ENCODE data around the gene TMCC2.
A peak's percentile ranks its signal among the peaks of the same experiment; 100 is the strongest.
"Not testable (repeated sequence)": the region's sequence is repeated elsewhere in the genome, so short reads cannot be mapped to it uniquely, and the experiment has no call there.

Gene TMCC2

DNA sequence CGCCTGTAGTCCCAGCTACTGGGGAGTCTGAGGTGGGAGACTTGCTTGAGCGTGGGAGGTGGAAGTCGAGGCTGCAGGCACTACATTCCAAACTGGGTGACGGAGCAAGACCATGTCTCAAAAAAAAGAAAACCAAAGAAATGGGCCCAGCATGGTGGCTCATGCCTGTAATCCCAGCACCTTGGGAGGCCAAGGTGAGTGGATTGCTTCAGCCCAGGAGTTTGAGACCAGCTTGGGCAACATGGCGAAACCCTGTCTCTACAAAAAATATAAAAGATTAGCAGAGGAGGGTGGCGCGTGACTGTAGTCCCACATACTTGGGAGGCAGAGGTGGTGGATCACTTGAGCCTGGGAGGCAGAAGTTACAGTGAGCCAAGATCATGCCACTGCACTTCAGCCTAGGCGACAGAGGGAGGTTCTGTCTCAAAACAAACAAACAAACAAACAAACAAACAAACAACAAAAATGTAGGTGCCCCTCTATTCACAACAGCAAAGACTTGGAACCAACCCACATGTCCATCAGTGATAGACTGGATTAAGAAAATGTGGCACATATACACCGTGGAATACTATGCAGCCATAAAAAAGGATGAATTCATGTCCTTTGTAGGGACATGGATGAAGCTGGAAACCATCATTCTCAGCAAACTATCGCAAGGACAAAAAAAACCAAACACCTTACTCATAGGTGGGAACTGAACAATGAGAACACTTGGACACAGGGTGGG, 53.1 kb downstream of the TMCC2 start:
- DNase-seq (ENCODE audit: low read depth): not testable (repeated sequence)

DNA sequence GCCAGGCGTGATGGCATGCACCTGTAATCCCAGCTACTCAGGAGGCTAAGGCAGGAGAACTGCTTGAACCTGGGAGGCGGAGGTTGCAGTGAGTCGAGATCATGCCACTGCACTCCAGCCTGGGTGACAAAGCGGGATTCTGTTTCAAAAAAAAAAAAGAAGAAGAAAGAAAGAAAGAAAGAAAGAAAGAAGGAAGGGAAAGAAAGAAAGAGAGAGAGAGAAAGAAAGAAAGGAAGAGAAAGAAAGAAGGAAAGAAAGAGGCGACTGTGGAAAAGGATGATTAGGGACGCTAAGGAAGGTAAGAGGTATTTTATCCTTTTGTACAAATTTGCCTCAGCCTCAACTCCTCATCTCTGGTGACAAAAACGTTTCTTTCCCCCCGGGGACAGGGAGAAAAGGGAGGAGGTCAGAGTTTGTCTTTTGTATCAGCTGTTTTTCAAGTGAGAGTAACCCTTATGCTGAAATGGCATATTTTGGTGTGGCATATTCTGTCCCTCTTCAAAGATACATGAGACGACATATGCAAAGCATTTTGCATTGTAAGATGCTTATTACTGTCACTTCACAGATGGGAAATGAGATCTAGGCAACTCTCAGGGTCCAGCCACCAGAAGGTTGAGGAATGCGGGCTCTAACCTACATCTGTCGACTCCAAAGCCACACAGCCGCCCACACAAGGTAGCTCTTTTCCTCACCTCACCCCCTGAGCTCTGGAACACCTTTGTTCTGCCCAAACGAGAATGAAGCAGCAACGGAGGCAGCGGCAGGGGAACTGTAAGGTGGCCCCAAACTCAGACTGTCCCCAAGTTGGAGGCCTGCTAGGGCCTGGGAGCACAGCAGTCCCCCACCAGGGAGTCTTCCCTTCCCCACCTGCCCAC, 55.8 kb downstream of the TMCC2 start:
- no peak for DNase-seq (ENCODE audit: low read depth)

DNA sequence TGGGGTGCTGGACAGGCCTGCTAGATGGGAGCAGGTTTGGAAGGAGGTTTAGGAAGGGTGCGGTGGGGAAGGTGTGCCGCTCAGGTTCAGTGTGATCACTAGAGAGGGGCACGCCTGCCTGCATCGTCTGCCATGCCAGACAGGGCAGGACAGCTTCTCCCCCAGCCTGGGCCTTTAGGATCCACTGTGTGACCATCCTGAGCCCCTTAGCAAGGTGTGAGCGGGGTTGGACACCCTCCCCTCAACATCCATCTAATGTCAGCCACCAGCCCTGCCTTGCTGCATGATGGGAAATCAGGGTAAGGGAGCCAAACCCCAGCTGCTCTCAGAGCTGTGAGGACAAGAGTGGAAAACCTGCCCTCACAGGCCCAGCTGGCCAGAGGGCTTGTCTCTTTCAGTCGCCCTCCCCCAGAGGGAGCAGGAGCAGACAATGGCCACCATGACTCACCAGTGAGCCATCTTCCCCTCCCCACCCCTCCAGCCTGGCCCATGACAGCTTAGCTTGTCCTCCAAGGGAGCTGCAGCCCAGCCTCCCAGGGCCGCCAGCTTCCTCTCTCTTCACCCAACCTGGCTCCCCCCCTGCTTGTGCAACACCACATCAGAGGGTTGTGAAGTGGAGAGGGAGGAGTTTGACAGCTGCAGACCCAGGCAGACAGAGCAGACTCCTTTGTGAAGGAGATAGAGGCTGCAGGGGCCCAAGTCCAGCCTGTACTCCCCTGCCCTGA, 56.8 kb downstream of the TMCC2 start:
- DNase-seq (ENCODE audit: low read depth): peak; percentile 86

DNA sequence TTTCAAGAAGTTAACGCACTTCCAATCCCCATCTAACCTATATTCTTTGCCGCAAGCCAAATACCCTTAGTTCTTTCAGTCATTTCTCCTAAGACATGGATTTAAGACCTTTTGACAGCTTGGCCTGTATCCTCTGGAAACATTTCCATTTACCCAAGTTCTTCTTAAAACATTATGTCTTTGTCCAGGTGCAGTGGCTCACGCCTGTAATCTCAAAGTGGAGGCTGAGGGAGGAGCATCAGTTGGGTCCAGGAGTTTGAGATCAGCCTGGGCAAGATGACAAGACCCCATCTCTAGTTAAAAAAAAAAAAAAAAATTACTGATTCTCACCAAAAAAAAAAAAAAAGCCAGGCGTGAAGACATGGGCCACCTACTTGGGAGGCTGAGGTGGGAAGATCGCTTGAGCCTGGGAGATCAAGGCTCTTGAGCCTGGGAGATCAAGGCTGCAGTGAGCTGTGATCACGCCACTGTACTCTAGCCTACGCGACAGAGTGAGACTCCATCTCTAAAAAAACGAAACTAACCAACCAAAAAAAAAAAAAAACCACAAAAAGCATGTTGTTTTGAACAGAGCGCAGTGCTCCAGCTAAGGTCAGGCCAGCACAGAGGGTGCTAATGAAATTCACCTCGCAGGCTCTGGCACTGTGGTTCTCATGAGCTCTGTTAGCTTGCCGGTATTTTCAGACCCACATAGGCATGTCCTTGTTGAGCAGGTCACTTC, 57.8 kb downstream of the TMCC2 start:
- no peak for DNase-seq (ENCODE audit: low read depth)

DNA sequence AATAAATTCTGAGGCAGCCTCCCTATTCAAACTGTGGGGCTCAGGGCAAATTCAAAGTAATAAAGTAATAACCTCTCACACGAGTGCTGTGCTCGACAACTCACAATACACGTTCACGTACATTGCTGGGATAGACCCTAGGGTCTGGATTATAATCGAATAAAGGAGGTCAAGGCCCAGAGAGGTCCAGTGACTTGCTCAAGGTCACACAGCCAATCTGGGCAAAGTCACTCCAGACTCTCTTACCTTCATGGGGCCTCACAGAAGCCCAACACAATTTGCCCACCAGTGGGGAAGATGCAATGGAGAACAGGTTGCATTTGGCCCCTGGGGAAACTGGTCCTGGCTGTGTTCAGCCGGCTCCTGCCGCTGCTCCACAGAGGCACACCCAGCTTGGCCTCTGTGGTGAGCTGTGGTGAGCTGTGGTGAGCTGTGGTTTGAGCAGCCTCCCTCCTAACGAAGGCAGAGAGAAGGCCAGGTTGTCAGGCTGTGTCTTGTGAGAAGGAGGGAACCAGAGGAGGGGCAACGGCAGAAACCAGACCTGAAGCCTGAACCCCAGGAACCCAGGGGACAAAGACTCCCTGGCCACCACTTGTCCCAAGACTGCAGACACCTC, 58.7 kb downstream of the TMCC2 start:
- DNase-seq (ENCODE audit: low read depth): no peak

DNA sequence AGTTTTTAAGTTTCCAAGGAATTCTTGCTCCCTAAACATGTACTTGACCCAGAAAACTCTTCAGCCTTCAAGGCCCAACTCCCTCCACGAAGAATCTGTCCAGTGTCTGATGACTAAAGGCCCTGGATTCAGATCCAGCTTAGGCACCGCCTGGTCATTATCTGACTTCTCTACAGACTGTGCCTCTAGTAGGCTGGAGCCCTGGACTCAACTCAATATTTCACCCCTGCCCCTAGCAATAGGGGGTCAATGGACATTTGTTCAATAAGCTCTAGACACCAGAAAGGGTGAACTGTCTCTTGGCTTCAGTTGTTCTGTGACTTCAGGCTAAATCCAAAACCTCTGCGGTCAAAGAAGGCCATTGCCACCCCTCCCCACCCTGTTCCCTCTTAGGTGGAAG, 59.3 kb downstream of the TMCC2 start:
- DNase-seq (ENCODE audit: low read depth): no peak

DNA sequence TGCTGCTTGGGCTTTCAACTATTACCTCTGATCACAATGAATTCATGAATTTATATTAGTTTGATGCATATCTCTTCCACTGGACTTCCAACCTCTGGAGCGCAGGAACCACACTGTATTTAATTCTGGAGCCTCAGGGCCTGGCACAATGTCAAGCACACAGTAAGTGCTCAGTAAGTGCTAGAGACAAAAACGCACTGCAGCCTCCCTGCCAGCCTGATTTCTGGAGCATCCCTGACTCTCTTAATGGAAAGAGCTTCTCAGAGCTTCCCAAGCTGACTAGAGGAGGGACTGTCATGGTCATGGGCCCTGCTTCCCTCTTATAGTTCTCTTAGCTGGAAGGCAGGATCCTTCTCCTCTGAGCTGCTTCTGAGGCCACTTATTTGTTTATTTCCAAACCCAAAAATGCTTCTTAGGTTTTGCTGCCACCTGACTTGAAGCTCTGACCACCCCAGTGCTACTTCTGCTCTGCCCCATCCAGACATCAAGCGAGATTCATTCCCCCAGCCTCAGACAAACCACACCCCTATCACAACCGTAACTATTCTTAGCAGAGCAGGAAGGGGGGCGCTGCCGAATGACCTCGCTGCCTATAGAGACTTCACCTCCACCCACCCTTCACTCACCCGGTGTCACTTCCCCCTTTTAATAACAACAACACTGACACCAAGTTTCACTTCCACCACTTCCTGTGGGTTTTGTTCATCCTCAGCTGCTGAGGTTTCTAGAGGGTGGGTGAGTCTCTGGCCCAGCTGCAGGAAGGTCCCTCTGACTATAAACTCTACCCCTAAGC, 60.2 kb downstream of the TMCC2 start:
- no peak for DNase-seq (ENCODE audit: low read depth)

DNA sequence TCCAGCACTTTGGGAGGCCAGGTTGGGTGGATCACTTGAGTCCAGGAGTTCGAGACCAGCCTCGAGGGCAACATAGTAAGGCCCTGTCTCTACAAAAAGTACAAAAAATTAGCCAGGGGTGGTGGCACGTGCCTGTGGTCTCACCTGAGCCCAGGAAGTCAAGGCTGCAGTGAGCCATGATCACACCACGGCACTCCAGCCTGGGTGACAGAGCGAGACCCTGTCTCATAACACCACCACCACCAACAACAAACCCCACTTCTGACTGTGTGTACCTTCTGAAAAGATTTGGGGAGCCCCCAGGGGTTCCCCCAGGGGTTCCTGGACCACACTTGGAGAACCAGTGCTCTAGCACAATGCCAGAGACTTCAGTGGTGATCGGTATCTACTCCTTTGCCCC, 63.9 kb downstream of the TMCC2 start:
- no peak for DNase-seq (ENCODE audit: low read depth)

DNA sequence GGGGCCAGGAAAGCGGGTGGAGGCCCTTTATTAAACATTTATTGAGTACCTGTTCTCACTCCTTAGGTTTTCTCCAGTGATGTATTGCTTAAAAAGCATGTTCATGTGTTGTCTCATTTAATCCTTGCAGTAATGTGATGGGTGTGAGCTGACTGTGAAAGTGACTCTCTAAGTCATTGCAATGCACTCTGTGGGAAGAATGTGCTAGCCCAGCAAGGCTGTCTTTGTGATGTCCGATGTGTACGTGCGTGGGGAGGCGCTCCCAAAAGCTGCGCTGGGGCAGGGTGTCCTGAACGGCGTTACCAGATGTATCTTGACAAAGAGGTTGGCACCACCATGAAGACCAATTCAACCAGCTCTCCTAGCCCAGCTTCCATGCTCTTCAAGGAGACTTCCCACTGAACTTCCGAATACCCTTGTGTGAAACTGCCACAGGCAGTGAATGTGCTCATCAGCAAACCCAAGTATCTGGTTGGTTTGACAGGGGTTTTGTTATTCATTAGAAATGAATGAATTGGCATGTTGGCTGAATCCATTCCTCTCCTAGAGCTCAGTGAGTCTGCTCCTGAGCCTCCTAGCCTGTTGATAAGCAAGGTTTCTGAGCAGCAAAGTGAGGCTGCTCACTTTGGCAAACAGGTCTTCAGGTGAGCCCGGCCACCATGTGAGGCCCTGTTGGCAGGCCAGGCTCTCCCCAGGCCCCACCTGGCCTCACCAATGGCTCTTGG, 65.8 kb downstream of the TMCC2 start:
- DNase-seq (ENCODE audit: low read depth): no peak

DNA sequence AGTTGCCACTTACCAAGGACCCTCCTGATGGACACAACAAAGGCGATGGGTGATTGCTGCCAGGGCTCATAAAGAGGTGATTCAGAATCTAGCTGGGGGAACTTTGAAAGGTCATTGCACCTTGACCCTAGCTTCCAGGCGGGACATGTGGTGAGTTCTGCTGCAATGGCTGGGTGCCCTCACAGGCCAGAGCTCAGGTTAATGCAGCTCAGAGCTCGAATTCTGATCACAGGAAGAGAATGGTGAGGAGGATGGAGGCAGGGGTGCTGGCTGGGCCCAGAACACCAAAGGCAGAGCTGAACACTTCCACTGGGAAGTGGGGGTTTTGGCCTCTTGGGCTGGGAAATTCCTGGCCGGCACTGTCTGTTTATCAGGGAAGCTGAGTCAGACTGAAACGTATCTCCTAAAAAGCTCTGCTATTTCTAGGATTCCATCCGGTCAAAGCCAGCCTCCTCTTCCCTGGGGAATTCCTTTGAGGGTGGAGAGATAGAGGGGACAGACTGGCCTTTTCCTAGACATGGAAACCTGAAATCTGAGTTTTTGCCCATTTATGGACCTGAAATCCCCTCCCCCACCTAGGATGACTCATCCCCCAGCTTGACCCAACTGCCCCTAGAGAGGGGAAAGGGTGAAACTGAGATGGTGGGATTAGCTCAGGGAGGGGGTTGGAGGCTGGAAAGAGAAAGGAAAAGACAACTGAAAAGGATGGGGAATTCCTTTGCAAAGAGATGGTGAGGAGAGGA, 66.6 kb downstream of the TMCC2 start:
- DNase-seq (ENCODE audit: low read depth): peak; percentile 93

DNA sequence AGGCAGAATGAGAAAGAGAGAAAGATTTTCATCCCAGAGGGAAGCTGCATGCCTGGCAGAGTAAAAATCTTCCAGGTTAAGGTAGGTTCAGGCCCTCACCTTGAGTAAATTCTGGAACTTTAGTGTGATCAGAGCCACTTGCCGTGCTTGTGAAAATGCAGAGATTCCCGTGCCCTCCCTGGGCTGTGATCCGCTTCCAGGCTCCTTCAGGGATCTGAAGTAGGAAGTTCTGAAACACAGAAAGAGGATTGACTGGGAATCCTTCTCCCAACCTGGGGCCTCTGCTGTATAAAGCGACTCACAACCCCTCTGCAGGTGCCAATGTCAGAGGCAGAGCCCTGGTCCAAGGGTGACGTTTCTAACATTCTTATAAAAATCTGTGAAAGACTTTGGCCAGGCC, 67.2 kb downstream of the TMCC2 start:
- no peak for DNase-seq (ENCODE audit: low read depth)

DNA sequence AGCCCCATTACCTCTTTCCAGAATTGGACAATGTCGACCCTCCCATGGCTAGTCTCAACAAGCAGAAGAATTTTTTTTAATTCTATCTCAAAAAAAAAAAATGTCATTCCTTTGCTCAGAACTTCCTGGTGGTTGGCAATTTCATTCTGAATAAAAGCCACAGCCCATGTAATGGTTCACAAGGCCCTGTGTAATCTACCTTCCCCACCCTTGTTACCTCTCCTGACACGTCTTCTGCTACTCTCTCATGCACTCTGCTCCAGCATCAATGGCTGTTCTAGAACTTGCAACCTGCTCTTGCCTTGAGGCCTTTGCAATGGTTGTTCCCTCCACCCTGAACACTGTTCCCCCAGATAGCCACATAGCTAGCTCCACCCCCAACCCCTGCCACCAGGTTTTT, 68.4 kb downstream of the TMCC2 start:
- no peak for DNase-seq (ENCODE audit: low read depth)

DNA sequence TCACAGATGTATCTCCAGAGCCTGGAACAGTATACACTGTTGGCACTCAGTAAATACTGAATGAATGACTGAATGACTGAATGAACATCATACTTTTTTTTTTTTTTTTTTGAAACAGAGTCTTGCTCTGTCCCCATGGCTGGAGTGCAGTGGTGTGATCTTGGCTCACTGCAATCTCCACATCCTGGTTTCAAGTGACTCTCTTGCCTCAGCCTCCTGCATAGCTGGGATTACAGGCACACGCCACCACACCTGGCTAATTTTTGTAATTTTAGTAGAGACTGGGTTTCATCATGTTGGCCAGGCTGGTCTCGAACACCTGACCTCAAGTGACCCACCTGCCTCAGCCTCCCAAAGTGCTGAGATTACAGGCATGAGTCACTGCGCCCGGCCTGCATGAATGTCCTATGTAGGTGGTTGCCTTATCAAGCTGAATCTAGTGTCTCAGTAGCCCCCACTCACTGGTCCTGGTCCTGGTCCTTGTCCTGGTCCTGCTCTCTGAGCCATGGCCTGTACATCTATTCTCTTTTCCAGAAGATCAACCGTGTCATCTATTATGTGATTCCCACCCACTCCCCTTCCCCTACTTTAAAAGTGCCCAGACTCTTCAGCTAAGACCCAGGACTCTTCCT, 69.9 kb downstream of the TMCC2 start:
- DNase-seq (ENCODE audit: low read depth): not testable (repeated sequence)

DNA sequence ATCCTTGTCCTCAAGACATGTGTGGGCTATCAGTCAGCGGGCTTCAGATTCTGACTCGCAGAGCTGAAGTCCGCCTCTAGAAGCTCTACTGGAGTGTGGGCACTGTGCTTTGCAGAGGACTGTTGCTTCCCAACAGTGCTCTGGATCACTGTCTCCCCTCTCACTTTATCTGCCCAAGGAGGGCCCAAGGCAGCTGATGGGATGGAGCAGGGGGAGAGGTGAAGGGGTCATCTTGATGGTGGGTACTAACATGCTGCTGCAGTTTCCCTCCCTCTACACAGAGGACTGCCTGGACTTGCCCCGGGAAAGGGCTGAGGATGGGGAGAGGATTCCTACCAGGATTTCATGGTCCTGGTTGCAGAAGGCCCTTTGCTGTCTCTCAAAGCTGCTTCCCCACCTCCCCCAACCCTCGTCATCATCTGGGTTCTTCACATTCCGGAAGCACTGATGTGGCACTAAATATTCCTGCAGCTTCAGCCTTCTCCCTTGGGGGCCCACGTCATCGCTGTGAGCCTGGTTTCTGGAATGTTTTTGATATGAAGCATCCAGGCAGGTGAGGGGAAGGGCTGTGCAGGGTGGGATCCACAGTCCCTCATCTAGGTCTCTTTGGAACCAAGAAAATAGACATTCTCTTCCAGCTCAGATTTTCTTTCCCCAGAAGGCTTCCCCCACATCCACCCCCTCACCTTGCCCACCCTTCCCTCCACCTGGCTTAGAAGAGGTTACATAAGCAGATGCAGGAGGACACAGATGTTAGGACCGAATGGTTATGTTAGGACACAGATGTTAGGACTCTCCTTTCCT, 70.6 kb downstream of the TMCC2 start:
- peak; percentile 97 for DNase-seq (ENCODE audit: low read depth)

DNA sequence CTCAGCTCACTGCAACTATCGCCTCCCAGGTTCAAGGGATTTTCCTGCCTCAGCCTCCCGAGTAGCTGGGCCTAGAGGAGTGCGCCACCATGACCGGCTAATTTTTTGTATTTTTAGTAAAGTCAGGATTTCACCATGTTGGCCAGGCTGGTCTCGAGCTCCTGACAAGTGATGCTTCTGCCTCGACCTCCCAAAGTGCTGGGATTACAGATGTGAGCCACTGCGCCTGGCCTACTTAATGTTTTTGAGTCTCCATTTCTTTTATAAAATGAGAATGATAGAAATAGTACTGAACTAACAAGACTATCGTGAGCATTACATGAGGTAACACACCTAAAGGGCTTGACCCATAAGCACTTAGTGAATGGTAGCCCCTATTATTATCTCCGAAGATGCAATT, 72.4 kb downstream of the TMCC2 start:
- no peak for DNase-seq (ENCODE audit: low read depth)

DNA sequence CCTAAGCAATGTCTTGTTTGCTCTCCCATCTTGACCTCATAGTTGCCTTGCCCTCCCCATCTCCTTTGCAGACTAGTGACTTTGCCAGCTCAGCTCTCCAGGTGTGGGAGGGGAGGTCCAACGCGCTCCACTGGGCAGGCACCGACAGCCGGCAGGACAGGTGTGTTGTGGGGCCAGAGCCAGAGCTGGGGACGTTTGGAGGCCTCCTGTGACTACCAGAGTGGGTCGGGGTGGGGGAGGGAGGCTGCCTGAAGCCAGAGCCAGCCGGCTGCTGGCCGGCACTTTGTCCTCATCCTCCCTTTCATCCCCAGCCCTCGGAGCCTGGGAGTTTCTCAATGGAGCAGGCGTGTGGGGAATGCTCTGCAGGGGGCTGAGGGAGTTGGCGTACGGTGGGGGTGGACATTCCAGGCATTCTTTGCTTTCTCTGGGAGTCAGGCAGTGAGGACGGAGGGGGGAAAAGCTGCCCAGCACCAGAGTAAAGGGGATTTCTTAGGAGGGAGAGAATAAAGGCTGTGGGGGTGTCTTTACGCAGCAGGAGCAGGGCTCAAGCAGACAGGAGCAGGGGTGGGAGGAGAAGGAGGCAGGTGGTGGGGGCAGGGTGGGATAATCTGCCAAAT, 73.6 kb downstream of the TMCC2 start:
- peak; percentile 89 for DNase-seq (ENCODE audit: low read depth)

DNA sequence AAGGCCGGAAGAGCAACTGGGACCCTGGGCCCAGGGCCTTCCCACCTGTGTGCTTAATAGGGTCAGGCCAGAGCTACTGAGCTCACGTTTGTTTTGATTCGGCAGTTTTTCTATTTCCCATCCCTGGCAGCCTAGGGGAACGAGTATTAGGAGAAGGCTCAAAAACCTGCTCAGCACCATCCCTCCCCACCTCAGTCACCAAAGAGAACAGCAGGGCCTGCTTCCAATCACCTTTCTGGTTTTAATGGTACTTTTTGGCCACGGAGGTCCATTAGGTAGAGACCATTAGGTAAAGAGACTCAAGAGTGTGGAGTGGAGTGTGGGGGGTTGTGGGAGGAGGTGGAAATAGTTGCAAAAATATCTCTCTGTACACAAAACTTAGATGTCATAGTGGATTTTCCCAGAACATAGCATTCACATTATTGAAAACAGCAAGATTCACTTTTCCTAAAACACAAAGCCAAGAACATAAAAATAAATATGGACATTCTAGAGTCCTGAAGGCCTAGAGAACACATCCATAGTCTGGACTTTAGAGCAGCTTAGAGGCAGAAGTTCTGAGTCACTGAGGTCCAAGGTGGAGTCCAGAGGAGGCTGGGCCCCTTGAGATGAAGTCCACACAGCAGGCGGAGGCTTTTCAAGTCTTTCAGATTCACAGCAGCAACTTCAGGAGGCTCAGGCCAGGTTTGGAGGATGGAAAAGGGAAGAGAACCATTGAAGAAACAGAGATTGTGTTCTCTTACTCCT, 74.3 kb downstream of the TMCC2 start:
- DNase-seq (ENCODE audit: low read depth): no peak
